SK-N-MC (cell line): ENCODE data around the gene WWC1.
"Not testable (repeated sequence)": the region's sequence is repeated elsewhere in the genome, so short reads cannot be mapped to it uniquely, and the experiment has no call there.

Experiments
- DNase-seq: peaks from one replicate; pipeline ENCODE4 v3.0.0-alpha.2; 2011; ENCODE audit warnings: low read depth, low spot score
- H3K27ac ChIP-seq: fragments of 200-600 bp; sonication (generic); 2 replicates; pipeline ENCODE4 v1.5.1; 2016; ENCODE audit warnings: mixed run types
- H3K36me3 ChIP-seq: fragments of 200-600 bp; sonication (generic); 2 replicates; pipeline ENCODE4 v1.6.1; 2017; ENCODE audit warnings: antibody characterized with exemption, low read length, mixed read lengths; ENCODE audit not compliant: insufficient read depth
- H3K4me3 ChIP-seq: fragments of 200-600 bp; sonication (generic); 2 replicates; pipeline ENCODE4 v1.5.1; 2016
- H3K9ac ChIP-seq: fragments of 200-600 bp; sonication (generic); 2 replicates; pipeline ENCODE4 v1.8.0; 2017; ENCODE audit warnings: mixed run types, mixed read lengths; ENCODE audit not compliant: insufficient read length
- H3K9me3 ChIP-seq: fragments of 200-600 bp; sonication (generic); 2 replicates; pipeline ENCODE4 v1.6.1; 2017; ENCODE audit warnings: low read depth, mild to moderate bottlenecking, antibody characterized with exemption, low read length, moderate library complexity, mixed read lengths
- EZH2 ChIP-seq: fragments of 200-600 bp; sonication (generic); IDR thresholded peaks from one replicate; pipeline ENCODE4 v1.6.1; 2017; ENCODE audit warnings: antibody characterized with exemption
- FOXP2 ChIP-seq: optimal IDR thresholded peaks from 2 replicates; pipeline ENCODE3; 2011; ENCODE audit warnings: mild to moderate bottlenecking, moderate library complexity; ENCODE audit not compliant: insufficient read depth; ENCODE audit errors: extremely low read length, control extremely low read depth
- POLR2AphosphoS5 ChIP-seq: IDR thresholded peaks from 2 replicates; pipeline ENCODE4 v1.6.1; 2012; ENCODE audit warnings: mild to moderate bottlenecking, low read depth, low read length, borderline replicate concordance

The WWC1 gene

GRCh38 chr5:168274406-168274805, 17.0 kb upstream of the WWC1 start:
- Histone ChIP-seq H3K4me3 (no peak overlapping the region), H3K9me3 (no peaks in the 10 kb centered on the region), H3K36me3 (no peaks in the 10 kb centered on the region), H3K27ac (no peak overlapping the region), H3K9ac (no peak overlapping the region)
- TF ChIP-seq POLR2AphosphoS5 (no peak), FOXP2 (no peak), EZH2 (no peak)
- no peak for DNase-seq

GRCh38 chr5:168275940-168276339, 15.5 kb upstream of the WWC1 start:
- H3K4me3 ChIP-seq: no peak overlapping the region
- DNase-seq: no peak
- H3K36me3 ChIP-seq: no peaks in the 10 kb centered on the region
- no peak overlapping the region for H3K9ac ChIP-seq
- TF ChIP-seq FOXP2: no peak
- no peaks in the 10 kb centered on the region for H3K9me3 ChIP-seq
- no peak overlapping the region for H3K27ac ChIP-seq

- Histone ChIP-seq H3K36me3 (no peaks in the 10 kb centered on the region), H3K9ac (no peak overlapping the region), H3K27ac (no peak overlapping the region), H3K9me3 (no peaks in the 10 kb centered on the region), H3K4me3 (no peak overlapping the region)
- DNase-seq: no peak
- TF ChIP-seq FOXP2 (no peak), POLR2AphosphoS5 (no peak), EZH2 (no peak)
Measured at GRCh38 chr5:168282120-168282519, 9.3 kb upstream of the WWC1 start.

- H3K4me3 ChIP-seq: no peak overlapping the region
- no peaks in the 10 kb centered on the region for H3K36me3 ChIP-seq
- TF ChIP-seq EZH2: no peak
- no peak for TF ChIP-seq FOXP2
- no peak for TF ChIP-seq POLR2AphosphoS5
- no peak overlapping the region for H3K9ac ChIP-seq
- DNase-seq: no peak
- H3K27ac ChIP-seq: no peak overlapping the region
- H3K9me3 ChIP-seq: no peaks in the 10 kb centered on the region
Measured at GRCh38 chr5:168284809-168285208, 6.6 kb upstream of the WWC1 start.

GRCh38 chr5:168285696-168286095, 5.7 kb upstream of the WWC1 start:
- no peaks in the 10 kb centered on the region for H3K36me3 ChIP-seq
- no peaks in the 10 kb centered on the region for H3K9me3 ChIP-seq
- TF ChIP-seq POLR2AphosphoS5: no peak
- TF ChIP-seq FOXP2: no peak
- TF ChIP-seq EZH2: no peak
- no peak overlapping the region for H3K4me3 ChIP-seq
- H3K9ac ChIP-seq: no peak overlapping the region
- no peak for DNase-seq
- no peak overlapping the region for H3K27ac ChIP-seq

GRCh38 chr5:168286386-168286785, 5.1 kb upstream of the WWC1 start:
- no peak overlapping the region for H3K27ac ChIP-seq
- no peaks in the 10 kb centered on the region for H3K36me3 ChIP-seq
- H3K4me3 ChIP-seq: no peak overlapping the region
- no peaks in the 10 kb centered on the region for H3K9me3 ChIP-seq
- no peak overlapping the region for H3K9ac ChIP-seq
- DNase-seq: no peak
- TF ChIP-seq FOXP2: no peak
- no peak for TF ChIP-seq EZH2
- no peak for TF ChIP-seq POLR2AphosphoS5

- H3K4me3 ChIP-seq, DNase-seq, H3K9me3 ChIP-seq, H3K9ac ChIP-seq, H3K36me3 ChIP-seq, H3K27ac ChIP-seq: not testable (repeated sequence)
Measured at GRCh38 chr5:168286863-168287262, 4.6 kb upstream of the WWC1 start.

- H3K9ac ChIP-seq: no peak overlapping the region
- TF ChIP-seq FOXP2 (no peak), EZH2 (no peak), POLR2AphosphoS5 (no peak)
- H3K4me3 ChIP-seq: no peak overlapping the region
- no peak overlapping the region for H3K27ac ChIP-seq
- no peaks in the 10 kb centered on the region for H3K9me3 ChIP-seq
- no peak for DNase-seq
- H3K36me3 ChIP-seq: no peaks in the 10 kb centered on the region
Measured at GRCh38 chr5:168287362-168287761, 4.1 kb upstream of the WWC1 start.

- DNase-seq: no peak
- no peak overlapping the region for H3K27ac ChIP-seq
- no peak overlapping the region for H3K4me3 ChIP-seq
Measured at GRCh38 chr5:168288349-168289245, 2.8 kb upstream of the WWC1 start.

More at GRCh38 chr5:168288349-168289245, 2.8 kb upstream of the WWC1 start:
- Histone ChIP-seq H3K9me3 (no peaks in the 10 kb centered on the region), H3K9ac (no peak overlapping the region), H3K36me3 (no peaks in the 10 kb centered on the region)
- no peak for TF ChIP-seq EZH2
- TF ChIP-seq FOXP2: no peak
- no peak for TF ChIP-seq POLR2AphosphoS5
